Esophagus (tissue), 2 donors: Measurements from ENCODE around the gene SYNRG. TPM values are rescaled to one million over a fixed set of nuclear protein-coding genes. Genes with fewer than 3 reads are reported as not detected.

ENCODE experiments used
- H3K27ac ChIP-seq, 2 donors: one replicate each; pipeline ENCODE4 v1.5.1; 2013; ENCODE audit warnings: low read depth in 2 of 2, mild to moderate bottlenecking in 2 of 2, inconsistent platforms in 1 of 2, low read length in 1 of 2, moderate library complexity in 1 of 2
- H3K27me3 ChIP-seq, 2 donors: one replicate each; pipeline ENCODE4 v1.6.1; 2013; ENCODE audit warnings: low read length in 2 of 2, control low read depth in 1 of 2, mild to moderate bottlenecking in 1 of 2; ENCODE audit not compliant: insufficient read depth in 2 of 2, control insufficient read depth in 1 of 2
- H3K36me3 ChIP-seq, 2 donors: one replicate each; pipeline ENCODE4 v1.6.1; 2013; ENCODE audit warnings: low read length in 1 of 2; ENCODE audit not compliant: control insufficient read depth in 2 of 2, insufficient read depth in 2 of 2
- H3K4me1 ChIP-seq, 2 donors: one replicate each; pipeline ENCODE4 v1.6.1; 2013; ENCODE audit warnings: low read length in 1 of 2; ENCODE audit not compliant: control insufficient read depth in 2 of 2, insufficient read depth in 2 of 2
- H3K4me3 ChIP-seq, 2 donors: one replicate each; pipeline ENCODE4 v1.5.1; 2013; ENCODE audit warnings: low read length in 2 of 2, mild to moderate bottlenecking in 2 of 2, low read depth in 1 of 2, moderate library complexity in 1 of 2
- H3K9me3 ChIP-seq, 2 donors: one replicate each; pipeline ENCODE4 v1.6.1; 2013; ENCODE audit warnings: mild to moderate bottlenecking in 2 of 2, low read depth in 1 of 2, low read length in 1 of 2, moderate library complexity in 1 of 2; ENCODE audit not compliant: control insufficient read depth in 2 of 2, insufficient read depth in 1 of 2
- WGBS, 2 donors: extraction: QIAGEN DNeasy Blood & Tissue Kit; methylation state at CpG; one replicate each; pipeline ENCODE4 v1.1.7; 2013; 5-methylcytosine and 5-hydroxymethylcytosine counted together
- polyA plus RNA-seq, 2 donors: library from polyadenylated mRNA; stranded (reverse); fragments of 200-250 nt; gene quantifications; one replicate each; pipeline ENCODE4 v1.2.3, GENCODE V29; 2013
- donor health status: healthy with polysubstance abuse.
- donor health status: Bipolar disorder and iron deficiency.

Gene SYNRG
- polyA plus RNA-seq, 2 donors, result 7.6 to 8.2 TPM

GRCh38 chr17:37553401-37553966, 55.7 kb downstream of the SYNRG start:
- WGBS, 2 donors, result 89 to 91% methylated on average over 6 of the region's 6 CpGs
- H3K9me3 ChIP-seq, result no peaks in the 10 kb centered on the region
- no peaks in the 10 kb centered on the region for H3K27me3 ChIP-seq
- H3K36me3 ChIP-seq, result peaks cover 6 to 7% of the 10 kb centered on the region in 2 donors
- no peak overlapping the region for H3K4me3 ChIP-seq
- no peak overlapping the region for H3K27ac ChIP-seq
- H3K4me1 ChIP-seq, result no peaks in the 10 kb centered on the region

GRCh38 chr17:37551788-37552187, 57.4 kb downstream of the SYNRG start:
- WGBS, 2 donors, result 57 to 74% methylated on average over 3 of the region's 3 CpGs

GRCh38 chr17:37547986-37548385, 61.2 kb downstream of the SYNRG start:
- Histone ChIP-seq H3K4me3 (no peak overlapping the region), H3K9me3 (no peaks in the 10 kb centered on the region), H3K27ac (no peak overlapping the region), H3K4me1 (no peaks in the 10 kb centered on the region), H3K36me3 (peaks cover 0 to 2% of the 10 kb centered on the region in 2 donors), H3K27me3 (no peaks in the 10 kb centered on the region)
- 67 to 78% methylated on average over 1 of the region's 1 CpG for WGBS, 2 donors

More at GRCh38 chr17:37551788-37552187, 57.4 kb downstream of the SYNRG start:
- Histone ChIP-seq H3K4me1 (no peaks in the 10 kb centered on the region), H3K4me3 (no peak overlapping the region), H3K27ac (no peak overlapping the region), H3K9me3 (no peaks in the 10 kb centered on the region), H3K36me3 (peaks cover 2 to 6% of the 10 kb centered on the region in 2 donors), H3K27me3 (no peaks in the 10 kb centered on the region)

GRCh38 chr17:37546302-37546701, 62.9 kb downstream of the SYNRG start:
- Histone ChIP-seq H3K4me1 (no peaks in the 10 kb centered on the region), H3K27me3 (no peaks in the 10 kb centered on the region), H3K9me3 (no peaks in the 10 kb centered on the region), H3K36me3 (peaks cover 7 to 8% of the 10 kb centered on the region in 2 donors), H3K4me3 (no peak overlapping the region), H3K27ac (no peak overlapping the region)
- WGBS, 2 donors, result 52 to 57% methylated on average over 3 of the region's 3 CpGs

- Histone ChIP-seq H3K4me3 (no peak overlapping the region), H3K4me1 (no peaks in the 10 kb centered on the region), H3K36me3 (peaks cover 11 to 14% of the 10 kb centered on the region in 2 donors)
These were observed 63.7 kb downstream of the SYNRG start for GRCh38 chr17:37545486-37545885.

GRCh38 chr17:37543637-37544052, 65.6 kb downstream of the SYNRG start:
- H3K27ac ChIP-seq, result no peak overlapping the region
- no peak overlapping the region for H3K4me3 ChIP-seq
- peaks cover 11 to 26% of the 10 kb centered on the region in 2 donors for H3K36me3 ChIP-seq
- no peaks in the 10 kb centered on the region for H3K27me3 ChIP-seq
- H3K9me3 ChIP-seq, result no peaks in the 10 kb centered on the region
- no peaks in the 10 kb centered on the region for H3K4me1 ChIP-seq
- WGBS, 2 donors, result 87 to 93% methylated on average over 2 of the region's 2 CpGs

More at GRCh38 chr17:37545486-37545885, 63.7 kb downstream of the SYNRG start:
- Histone ChIP-seq H3K9me3 (no peaks in the 10 kb centered on the region), H3K27me3 (no peaks in the 10 kb centered on the region), H3K27ac (no peak overlapping the region)
- 92 to 95% methylated on average over 2 of the region's 2 CpGs for WGBS, 2 donors

GRCh38 chr17:37541880-37542660, 67.1 kb downstream of the SYNRG start:
- no peaks in the 10 kb centered on the region for H3K27me3 ChIP-seq
- no peaks in the 10 kb centered on the region for H3K9me3 ChIP-seq
- no peak overlapping the region for H3K4me3 ChIP-seq
- no peak overlapping the region for H3K27ac ChIP-seq
- peaks cover 11 to 29% of the 10 kb centered on the region in 2 donors for H3K36me3 ChIP-seq
- no peaks in the 10 kb centered on the region for H3K4me1 ChIP-seq
- WGBS, 2 donors, result 83 to 92% methylated on average over 9 of the region's 9 CpGs

- WGBS, 2 donors, result 92 to 94% methylated on average over 8 of the region's 8 CpGs
- no peaks in the 10 kb centered on the region for H3K4me1 ChIP-seq
- no peaks in the 10 kb centered on the region for H3K27me3 ChIP-seq
These were observed 70.1 kb downstream of the SYNRG start for GRCh38 chr17:37538981-37539659.

GRCh38 chr17:37535906-37536305, 73.3 kb downstream of the SYNRG start:
- Histone ChIP-seq H3K27me3 (no peaks in the 10 kb centered on the region), H3K27ac (no peak overlapping the region), H3K36me3 (peaks cover 4 to 31% of the 10 kb centered on the region in 2 donors), H3K4me3 (no peak overlapping the region), H3K4me1 (no peaks in the 10 kb centered on the region), H3K9me3 (no peaks in the 10 kb centered on the region)
- 93 to 96% methylated on average over 5 of the region's 5 CpGs for WGBS, 2 donors

More at GRCh38 chr17:37538981-37539659, 70.1 kb downstream of the SYNRG start:
- no peak overlapping the region for H3K4me3 ChIP-seq
- no peak overlapping the region for H3K27ac ChIP-seq
- H3K36me3 ChIP-seq, result peaks cover 15 to 42% of the 10 kb centered on the region in 2 donors
- H3K9me3 ChIP-seq, result no peaks in the 10 kb centered on the region
